WTC11 (cell line): ENCODE data around the gene SLC22A12.

ENCODE experiments used
- AFF4 ChIP-seq: sonication (generic); formaldehyde crosslinking; IDR thresholded peaks from 2 replicates; pipeline ENCODE4 v1.8.1; 2023; ENCODE audit warnings: mild to moderate bottlenecking, missing genetic modification reagents, borderline replicate concordance
- ATF3 ChIP-seq: sonication (generic); formaldehyde crosslinking; conservative IDR thresholded peaks from 2 replicates; pipeline ENCODE4 v1.8.1; 2022; ENCODE audit warnings: mild to moderate bottlenecking, missing genetic modification reagents
- CTCF ChIP-seq: fragments of 200-600 bp; IDR thresholded peaks from 2 replicates; pipeline ENCODE4 v1.8.0; 2022; ENCODE audit warnings: antibody characterized with exemption
- FOXP1 ChIP-seq: sonication (generic); formaldehyde crosslinking; IDR thresholded peaks from 2 replicates; pipeline ENCODE4 v1.8.0; 2022; ENCODE audit warnings: missing genetic modification reagents, mild to moderate bottlenecking, moderate library complexity, borderline replicate concordance
- GABPB1 ChIP-seq: sonication (generic); formaldehyde crosslinking; IDR thresholded peaks from 2 replicates; pipeline ENCODE4 v1.8.1; 2023; ENCODE audit warnings: mild to moderate bottlenecking, missing genetic modification reagents
- HMGXB4 ChIP-seq: sonication (generic); formaldehyde crosslinking; IDR thresholded peaks from 2 replicates; pipeline ENCODE4 v1.8.1; 2023; ENCODE audit warnings: mild to moderate bottlenecking, moderate library complexity, missing genetic modification reagents
- MAX ChIP-seq: sonication (generic); formaldehyde crosslinking; IDR thresholded peaks from 2 replicates; pipeline ENCODE4 v1.8.0; 2022; ENCODE audit warnings: mild to moderate bottlenecking, missing genetic modification reagents
- PRDM15 ChIP-seq: sonication (generic); formaldehyde crosslinking; IDR thresholded peaks from 2 replicates; pipeline ENCODE4 v1.8.0; 2022; ENCODE audit warnings: missing genetic modification reagents
- SP1 ChIP-seq: sonication (generic); formaldehyde crosslinking; conservative IDR thresholded peaks from 2 replicates; pipeline ENCODE4 v1.8.1; 2022; ENCODE audit warnings: missing genetic modification reagents
- TEAD4 ChIP-seq: sonication (generic); formaldehyde crosslinking; IDR thresholded peaks from 2 replicates; pipeline ENCODE4 v1.8.0; 2022; ENCODE audit warnings: mild to moderate bottlenecking, missing genetic modification reagents
- ZNF121 ChIP-seq: sonication (generic); formaldehyde crosslinking; IDR thresholded peaks from 2 replicates; pipeline ENCODE4 v1.8.0; 2023; ENCODE audit warnings: missing genetic modification reagents
- ZSCAN18 ChIP-seq: fragments of 250-450 bp; sonication (Bioruptor Pico); IDR thresholded peaks from 2 replicates; pipeline ENCODE4 v2.1.2; 2022; ENCODE audit warnings: mild to moderate bottlenecking, moderate library complexity

GRCh38 chr11:64624883-64625481 is 34.0 kb downstream of the SLC22A12 start:
- TF ChIP-seq CTCF (no peak), PRDM15 (CRISPR knock-in tag) (no peak), MAX (no peak), SP1 (CRISPR knock-in tag) (no peak), FOXP1 (CRISPR knock-in tag) (no peak), TEAD4 (CRISPR knock-in tag) (no peak), ATF3 (CRISPR knock-in tag) (no peak), ZNF121 (CRISPR knock-in tag) (no peak), GABPB1 (CRISPR knock-in tag) (no peak), HMGXB4 (CRISPR knock-in tag) (no peak), AFF4 (CRISPR knock-in tag) (no peak), ZSCAN18 (CRISPR knock-in tag) (no peak)
